A673 (cell line): ENCODE results near the gene SIRPA.

Source experiments
- EZH2 ChIP-seq: fragments of 200-600 bp; sonication (generic); IDR thresholded peaks from 2 replicates; pipeline ENCODE4 v1.6.1; 2017; ENCODE audit warnings: borderline replicate concordance, low read depth, mild to moderate bottlenecking, mixed read lengths, antibody characterized with exemption, low read length; ENCODE audit not compliant: poor library complexity, severe bottlenecking
- TF ChIP-seq, protein P1 (sequence below): fragments of 300-800, 200-600 bp; sonication (generic); conservative IDR thresholded peaks from 2 replicates; pipeline ENCODE4 v1.5.1; 2017; ENCODE audit warnings: low read depth, mild to moderate bottlenecking, antibody characterized with exemption, low read length, moderate library complexity, mixed read lengths

DNA sequence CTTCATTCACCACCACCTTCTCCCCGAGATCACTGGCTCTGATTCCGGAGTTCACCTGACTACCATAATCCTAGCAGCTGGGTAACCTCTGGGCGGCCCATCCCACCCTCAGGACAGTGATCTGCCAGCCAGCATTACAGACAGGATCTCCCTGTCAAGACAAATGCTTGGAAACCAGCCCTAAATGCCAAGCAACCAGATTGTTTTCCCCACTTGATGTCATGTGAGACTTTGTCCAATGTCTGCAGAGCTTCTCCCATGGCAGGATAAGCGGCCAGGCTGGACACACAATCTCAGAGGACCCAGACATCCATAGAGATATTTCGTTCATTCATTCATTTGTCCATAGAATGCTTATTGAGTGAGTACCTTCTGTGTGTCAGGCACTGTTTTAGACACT lies 66.2 kb downstream of the SIRPA start:
- TF ChIP-seq, protein P1, sequence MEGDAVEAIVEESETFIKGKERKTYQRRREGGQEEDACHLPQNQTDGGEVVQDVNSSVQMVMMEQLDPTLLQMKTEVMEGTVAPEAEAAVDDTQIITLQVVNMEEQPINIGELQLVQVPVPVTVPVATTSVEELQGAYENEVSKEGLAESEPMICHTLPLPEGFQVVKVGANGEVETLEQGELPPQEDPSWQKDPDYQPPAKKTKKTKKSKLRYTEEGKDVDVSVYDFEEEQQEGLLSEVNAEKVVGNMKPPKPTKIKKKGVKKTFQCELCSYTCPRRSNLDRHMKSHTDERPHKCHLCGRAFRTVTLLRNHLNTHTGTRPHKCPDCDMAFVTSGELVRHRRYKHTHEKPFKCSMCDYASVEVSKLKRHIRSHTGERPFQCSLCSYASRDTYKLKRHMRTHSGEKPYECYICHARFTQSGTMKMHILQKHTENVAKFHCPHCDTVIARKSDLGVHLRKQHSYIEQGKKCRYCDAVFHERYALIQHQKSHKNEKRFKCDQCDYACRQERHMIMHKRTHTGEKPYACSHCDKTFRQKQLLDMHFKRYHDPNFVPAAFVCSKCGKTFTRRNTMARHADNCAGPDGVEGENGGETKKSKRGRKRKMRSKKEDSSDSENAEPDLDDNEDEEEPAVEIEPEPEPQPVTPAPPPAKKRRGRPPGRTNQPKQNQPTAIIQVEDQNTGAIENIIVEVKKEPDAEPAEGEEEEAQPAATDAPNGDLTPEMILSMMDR = no peak
- TF ChIP-seq EZH2 = no peak
